ENCODE data around the gene MBD5.

DNA sequence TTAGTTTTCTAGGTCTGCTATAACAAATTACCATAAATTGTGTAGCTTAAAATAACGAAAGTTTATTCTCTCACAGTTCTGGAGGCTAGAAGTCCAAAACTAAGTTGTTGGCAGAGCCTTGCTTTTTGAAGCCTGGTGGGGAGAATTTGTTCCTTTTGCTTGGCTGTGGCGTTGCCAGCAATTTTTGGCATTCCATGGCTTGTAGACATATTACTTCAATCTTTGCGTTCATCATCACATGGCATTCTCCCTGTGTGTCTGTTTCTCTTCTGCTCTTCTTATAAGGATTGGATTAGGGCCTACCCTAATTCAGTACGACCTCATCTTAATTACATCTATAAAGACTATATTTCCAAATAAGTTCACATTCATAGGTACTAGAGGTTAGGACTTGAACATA, 217.7 kb downstream of the MBD5 start:
- no peak for TF ChIP-seq POLR2A (IDR thresholded peaks at IDR 0.05)
- TF ChIP-seq, protein P1, sequence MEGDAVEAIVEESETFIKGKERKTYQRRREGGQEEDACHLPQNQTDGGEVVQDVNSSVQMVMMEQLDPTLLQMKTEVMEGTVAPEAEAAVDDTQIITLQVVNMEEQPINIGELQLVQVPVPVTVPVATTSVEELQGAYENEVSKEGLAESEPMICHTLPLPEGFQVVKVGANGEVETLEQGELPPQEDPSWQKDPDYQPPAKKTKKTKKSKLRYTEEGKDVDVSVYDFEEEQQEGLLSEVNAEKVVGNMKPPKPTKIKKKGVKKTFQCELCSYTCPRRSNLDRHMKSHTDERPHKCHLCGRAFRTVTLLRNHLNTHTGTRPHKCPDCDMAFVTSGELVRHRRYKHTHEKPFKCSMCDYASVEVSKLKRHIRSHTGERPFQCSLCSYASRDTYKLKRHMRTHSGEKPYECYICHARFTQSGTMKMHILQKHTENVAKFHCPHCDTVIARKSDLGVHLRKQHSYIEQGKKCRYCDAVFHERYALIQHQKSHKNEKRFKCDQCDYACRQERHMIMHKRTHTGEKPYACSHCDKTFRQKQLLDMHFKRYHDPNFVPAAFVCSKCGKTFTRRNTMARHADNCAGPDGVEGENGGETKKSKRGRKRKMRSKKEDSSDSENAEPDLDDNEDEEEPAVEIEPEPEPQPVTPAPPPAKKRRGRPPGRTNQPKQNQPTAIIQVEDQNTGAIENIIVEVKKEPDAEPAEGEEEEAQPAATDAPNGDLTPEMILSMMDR (IDR thresholded peaks at IDR 0.05) = no peak
